MM.1S (cell line): ENCODE measurements around the gene CTAGE9.

ENCODE experiments used
- DNase-seq: peaks from one replicate; pipeline ENCODE4 v3.0.0-alpha.2; 2015
- H2AFZ ChIP-seq: fragments of 300-600 bp; sonication (generic); 2 replicates; pipeline ENCODE4 v1.6.0; 2016; ENCODE audit warnings: antibody characterized with exemption, low read length
- H3F3A ChIP-seq: fragments of 300-600 bp; sonication (generic); 2 replicates; pipeline ENCODE4 v1.6.1; 2016; ENCODE audit warnings: mild to moderate bottlenecking, antibody characterized with exemption, low read length, moderate library complexity, mixed read lengths; ENCODE audit not compliant: insufficient read depth
- H3K27ac ChIP-seq: fragments of 300-600 bp; sonication (generic); 2 replicates; pipeline ENCODE4 v1.5.1; 2016; ENCODE audit warnings: mild to moderate bottlenecking, low read length
- H3K27me3 ChIP-seq: fragments of 300-600 bp; sonication (generic); replicated peaks from 2 replicates; pipeline ENCODE4 v1.6.0; 2016; ENCODE audit warnings: low read length; ENCODE audit not compliant: insufficient read depth
- H3K36me3 ChIP-seq: fragments of 300-600 bp; sonication (generic); replicated peaks from 2 replicates; pipeline ENCODE4 v1.6.1; 2016; ENCODE audit warnings: mild to moderate bottlenecking, low read length, mixed read lengths; ENCODE audit not compliant: insufficient read depth
- H3K4me1 ChIP-seq: fragments of 300-600 bp; sonication (generic); 2 replicates; pipeline ENCODE4 v1.6.1; 2016; ENCODE audit warnings: low read length, mixed read lengths
- H3K4me2 ChIP-seq: fragments of 300-600 bp; sonication (generic); 2 replicates; pipeline ENCODE4 v1.6.0; 2016; ENCODE audit warnings: low read depth, low read length
- H3K4me3 ChIP-seq: fragments of 300-600 bp; sonication (generic); 2 replicates; pipeline ENCODE4 v1.5.1; 2016; ENCODE audit warnings: low read length, mixed read lengths
- H3K79me2 ChIP-seq: fragments of 300-600 bp; sonication (generic); 2 replicates; pipeline ENCODE4 v1.6.1; 2016; ENCODE audit warnings: mixed run types, low read length, mixed read lengths
- H3K9ac ChIP-seq: fragments of 300-600 bp; sonication (generic); 2 replicates; pipeline ENCODE4 v1.6.1; 2016; ENCODE audit warnings: low read length, mixed read lengths
- H3K9me2 ChIP-seq: fragments of 300-600 bp; sonication (generic); replicated peaks from 2 replicates; pipeline ENCODE4 v1.6.1; 2016; ENCODE audit warnings: mild to moderate bottlenecking, low read length, mixed read lengths; ENCODE audit not compliant: insufficient read depth
- H3K9me3 ChIP-seq: fragments of 300-600 bp; sonication (generic); replicated peaks from 2 replicates; pipeline ENCODE4 v1.6.1; 2016; ENCODE audit warnings: mild to moderate bottlenecking, low read length, mixed read lengths; ENCODE audit not compliant: insufficient read depth
- H4K20me1 ChIP-seq: fragments of 300-600 bp; sonication (generic); 2 replicates; pipeline ENCODE4 v1.6.1; 2016; ENCODE audit warnings: mild to moderate bottlenecking, low read length, moderate library complexity, mixed read lengths; ENCODE audit not compliant: insufficient read depth
- CTCF ChIP-seq: fragments of 300-600 bp; sonication (generic); IDR thresholded peaks from 2 replicates; pipeline ENCODE4 v1.5.1; 2016; ENCODE audit warnings: antibody characterized with exemption, low read length, mixed read lengths
- EZH2 ChIP-seq: fragments of 300-600 bp; sonication (generic); optimal IDR thresholded peaks from 2 replicates; pipeline ENCODE3; 2017; ENCODE audit warnings: low read depth, mild to moderate bottlenecking, antibody characterized with exemption, low read length, mixed read lengths
- EZH2phosphoT487 ChIP-seq: fragments of 300-600 bp; sonication (generic); IDR thresholded peaks from 2 replicates; pipeline ENCODE4 v1.6.1; 2018; ENCODE audit warnings: antibody characterized with exemption, low read length

Gene CTAGE9

GRCh38 chr6:131663578-131664165 lies 47.1 kb downstream of the CTAGE9 start:
- no peaks in the 10 kb centered on the region for H3K79me2 ChIP-seq

DNA sequence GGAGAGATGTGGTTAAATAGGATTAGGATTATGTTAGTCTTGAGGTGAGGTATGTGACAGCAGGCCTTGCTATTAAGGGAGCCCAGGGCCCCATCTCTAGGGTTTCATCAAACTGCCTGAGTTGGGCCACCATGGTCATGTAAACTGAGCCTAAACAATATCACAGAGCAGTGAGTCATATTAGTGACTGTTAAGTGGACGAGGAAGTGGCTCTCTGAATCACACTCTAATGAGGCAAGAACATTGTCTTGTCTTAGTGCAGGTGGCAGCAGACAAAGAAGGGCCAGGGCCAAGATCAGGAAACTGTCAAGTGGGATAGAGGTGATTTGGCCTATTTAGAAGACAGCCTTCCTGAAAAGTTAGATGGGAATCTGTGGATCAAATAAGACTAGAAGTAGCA lies 50.6 kb downstream of the CTAGE9 start:
- Histone ChIP-seq H3K27ac (no peak overlapping the region), H3F3A (peaks cover 2% of the 10 kb centered on the region; the same call in 1 of the 2 replicates), H3K27me3 (no peaks in the 10 kb centered on the region), H3K79me2 (no peaks in the 10 kb centered on the region), H3K4me3 (no peak overlapping the region), H3K9ac (no peak overlapping the region), H3K4me2 (no peak overlapping the region), H3K9me2 (no peaks in the 10 kb centered on the region), H4K20me1 (no peaks in the 10 kb centered on the region), H2AFZ (no peak overlapping the region), H3K36me3 (no peaks in the 10 kb centered on the region), H3K9me3 (no peaks in the 10 kb centered on the region), H3K4me1 (no peaks in the 10 kb centered on the region)
- DNase-seq, result no peak
- no peak for TF ChIP-seq CTCF
- TF ChIP-seq EZH2, result no peak
- no peak for TF ChIP-seq EZH2phosphoT487

More at GRCh38 chr6:131663578-131664165, 47.1 kb downstream of the CTAGE9 start:
- no peak for TF ChIP-seq EZH2phosphoT487
- TF ChIP-seq EZH2, result no peak
- no peak for TF ChIP-seq CTCF
- no peaks in the 10 kb centered on the region for H3F3A ChIP-seq
- H4K20me1 ChIP-seq, result no peaks in the 10 kb centered on the region
- no peaks in the 10 kb centered on the region for H3K9me3 ChIP-seq
- no peaks in the 10 kb centered on the region for H3K27me3 ChIP-seq
- H2AFZ ChIP-seq, result no peak overlapping the region
- H3K4me3 ChIP-seq, result no peak overlapping the region
- H3K36me3 ChIP-seq, result no peaks in the 10 kb centered on the region
- H3K27ac ChIP-seq, result no peak overlapping the region
- no peak overlapping the region for H3K9ac ChIP-seq
- no peaks in the 10 kb centered on the region for H3K4me1 ChIP-seq
- no peak for DNase-seq
- H3K9me2 ChIP-seq, result no peaks in the 10 kb centered on the region
- H3K4me2 ChIP-seq, result no peak overlapping the region
